K562 (cell line): ENCODE results near the gene RBM3. TPM values are rescaled to one million over a fixed set of nuclear protein-coding genes. Genes with fewer than 3 reads are reported as not detected.

ENCODE experiments used
- BACH1 ChIP-seq: fragments of 200-800 bp; sonication (Bioruptor generic); IDR thresholded peaks from 2 replicates; pipeline ENCODE4 v1.6.1; 2016; ENCODE audit warnings: missing genetic modification characterization, missing compliant biosample characterization
- BCL6 ChIP-seq: fragments of 250-450 bp; sonication (Bioruptor Pico); IDR thresholded peaks from 2 replicates; pipeline ENCODE4 v1.4.0; 2020
- CBX2 ChIP-seq: fragments of 200-600 bp; sonication (generic); IDR thresholded peaks from one replicate; pipeline ENCODE4 v1.6.1; 2012; ENCODE audit warnings: mild to moderate bottlenecking, low read length, inconsistent platforms; ENCODE audit not compliant: insufficient read depth, poor library complexity, severe bottlenecking
- FIP1L1 ChIP-seq: fragments of 200-400 bp; formaldehyde crosslinking; IDR thresholded peaks from 2 replicates; pipeline ENCODE4 v1.6.1; 2018; ENCODE audit warnings: mild to moderate bottlenecking, low read depth, low read length; ENCODE audit not compliant: poor library complexity, severe bottlenecking
- FOS ChIP-seq: IDR thresholded peaks from 3 replicates; pipeline ENCODE4 v1.6.1; 2011; ENCODE audit not compliant: insufficient read length; ENCODE audit errors: extremely low read depth
- HDAC1 ChIP-seq, 2 experiments: fragments of 450-650 bp; IDR thresholded peaks; 2 replicates each; pipeline ENCODE4 v1.6.1; 2016 to 2017; ENCODE audit warnings: inconsistent platforms in 1 of 2, mild to moderate bottlenecking in 1 of 2, moderate library complexity in 1 of 2
- HDAC3 ChIP-seq: fragments of 450-650 bp; IDR thresholded peaks from 2 replicates; pipeline ENCODE4 v1.6.1; 2018; ENCODE audit warnings: borderline replicate concordance, mild to moderate bottlenecking, moderate library complexity; ENCODE audit not compliant: partially characterized antibody
- HDAC8 ChIP-seq: fragments of 450-650 bp; IDR thresholded peaks from 2 replicates; pipeline ENCODE4 v1.6.1; 2016; ENCODE audit warnings: mild to moderate bottlenecking, missing genetic modification characterization, moderate library complexity, missing compliant biosample characterization
- HEY1 ChIP-seq: fragments of 250-450 bp; sonication (Bioruptor Pico); IDR thresholded peaks from 2 replicates; pipeline ENCODE4 v1.5.0; 2020; ENCODE audit warnings: mild to moderate bottlenecking, moderate library complexity, borderline replicate concordance
- MBD2 ChIP-seq: sonication (generic); IDR thresholded peaks from 2 replicates; pipeline ENCODE4 v1.6.1; 2016; ENCODE audit warnings: low read depth, borderline replicate concordance
- POLR2AphosphoS2 ChIP-seq: IDR thresholded peaks from 2 replicates; pipeline ENCODE4 v1.6.1; 2012; ENCODE audit warnings: low read length, improper control_type of control experiment
- RFX7 ChIP-seq: fragments of 250-450 bp; sonication (Bioruptor Pico); IDR thresholded peaks from 2 replicates; pipeline ENCODE4 v1.5.1; 2021; ENCODE audit warnings: mild to moderate bottlenecking
- SIX5 ChIP-seq, 2 experiments: IDR thresholded peaks; 2 replicates each; pipeline ENCODE4 v1.6.1; 2011; ENCODE audit warnings: low read length in 2 of 2, borderline replicate concordance in 1 of 2, low read depth in 1 of 2, mild to moderate bottlenecking in 1 of 2, moderate library complexity in 1 of 2; ENCODE audit not compliant: insufficient read depth in 1 of 2
- SRSF9 ChIP-seq: fragments of 200-400 bp; formaldehyde crosslinking; IDR thresholded peaks from 2 replicates; pipeline ENCODE4 v1.6.1; 2017; ENCODE audit warnings: low read depth, low read length, borderline replicate concordance
- TEAD1 ChIP-seq, 2 experiments: fragments of 450-650 bp in 1 of 2; sonication (generic) in 1 of 2; formaldehyde crosslinking; IDR thresholded peaks; 2 replicates each; pipeline versions ENCODE4 v1.4.0 to v1.8.0; 2020 to 2022; ENCODE audit warnings: mild to moderate bottlenecking in 2 of 2, missing genetic modification reagents in 1 of 2
- VEZF1 ChIP-seq: fragments of 200-800 bp; sonication (Bioruptor generic); IDR thresholded peaks from 2 replicates; pipeline ENCODE4 v1.6.1; 2017; ENCODE audit warnings: missing genetic modification characterization, missing compliant biosample characterization
- ZBTB12 ChIP-seq: fragments of 250-450 bp; sonication (Bioruptor Pico); IDR thresholded peaks from 2 replicates; pipeline ENCODE4 v1.4.0; 2020
- ZC3H11A ChIP-seq: IDR thresholded peaks from 2 replicates; pipeline ENCODE4 v1.6.1; 2012; ENCODE audit warnings: low read depth, low read length, improper control_type of control experiment
- ZNF184 ChIP-seq: sonication (generic); formaldehyde crosslinking; IDR thresholded peaks from 2 replicates; pipeline ENCODE4 v1.5.0; 2020; ENCODE audit warnings: missing genetic modification reagents
- ZNF277 ChIP-seq: fragments of 250-450 bp; sonication (Bioruptor Pico); IDR thresholded peaks from 2 replicates; pipeline ENCODE4 v1.8.0; 2022; ENCODE audit warnings: inconsistent platforms, mild to moderate bottlenecking, moderate library complexity, borderline replicate concordance
- ZNF324 ChIP-seq: fragments of 250-450 bp; sonication (Bioruptor Pico); IDR thresholded peaks from 2 replicates; pipeline ENCODE4 v1.4.0; 2020; ENCODE audit warnings: mild to moderate bottlenecking
- polyA plus RNA-seq, 8 experiments: library from polyadenylated mRNA; depleted of rRNA in 4 of 8; stranded (reverse) in 5 of 8; unstranded in 3 of 8; fragments of >200 nt; fragmentation: Nextera tagmentation in 2 of 8; fragmentation: Illumina TruSeq in 1 of 8; extraction: Ambion mirVana in 2 of 8; extraction: Trizol in 1 of 8; gene quantifications; 2 replicates each; pipeline versions ENCODE4 v1.2.1 to v1.2.3, GENCODE V29; 2011 to 2014; ENCODE audit warnings: inconsistent platforms in 1 of 8, missing spikeins in 1 of 8
- total RNA-seq, 7 experiments: library from RNA; depleted of rRNA in 6 of 7; stranded (reverse); fragments of >200 nt in 6 of 7; fragmentation: Illumina TruSeq in 2 of 7; extraction: Trizol in 2 of 7; gene quantifications; 2 replicates each; pipeline versions ENCODE4 v1.2.1 to v1.2.3, GENCODE V29; 2011 to 2021; ENCODE audit warnings: low replicate concordance in 1 of 7
- TF ChIP-seq, protein P1 (sequence below): fragments of 450-650 bp; formaldehyde crosslinking; IDR thresholded peaks from 2 replicates; pipeline ENCODE4 v1.4.0; 2020; ENCODE audit warnings: mild to moderate bottlenecking, moderate library complexity

Gene RBM3
- total and polyA plus RNA-seq, 9 of the 15 experiments (the other 6 are each of a cell fraction or from before 2014, with no cell fraction given), result 70.3 to 272 (median 209) TPM

GRCh38 chrX:48539345-48540027, 34.8 kb upstream of the RBM3 start, which contains the start of gene TBC1D25 (continued):
- no peak for TF ChIP-seq ZNF277 (CRISPR knock-in tag)
- TF ChIP-seq SRSF9, result no peak
- TF ChIP-seq HEY1 (CRISPR knock-in tag), result no peak
- no peak for TF ChIP-seq SIX5 (IDR thresholded peaks at IDR 0.05; ENCODE audit: borderline replicate concordance in 1 of 2, insufficient read depth in 1 of 2, low read depth in 1 of 2, low read length in 2 of 2)
- TF ChIP-seq, protein P1, sequence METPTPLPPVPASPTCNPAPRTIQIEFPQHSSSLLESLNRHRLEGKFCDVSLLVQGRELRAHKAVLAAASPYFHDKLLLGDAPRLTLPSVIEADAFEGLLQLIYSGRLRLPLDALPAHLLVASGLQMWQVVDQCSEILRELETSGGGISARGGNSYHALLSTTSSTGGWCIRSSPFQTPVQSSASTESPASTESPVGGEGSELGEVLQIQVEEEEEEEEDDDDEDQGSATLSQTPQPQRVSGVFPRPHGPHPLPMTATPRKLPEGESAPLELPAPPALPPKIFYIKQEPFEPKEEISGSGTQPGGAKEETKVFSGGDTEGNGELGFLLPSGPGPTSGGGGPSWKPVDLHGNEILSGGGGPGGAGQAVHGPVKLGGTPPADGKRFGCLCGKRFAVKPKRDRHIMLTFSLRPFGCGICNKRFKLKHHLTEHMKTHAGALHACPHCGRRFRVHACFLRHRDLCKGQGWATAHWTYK (CRISPR knock-in tag), result no peak
- no peak for TF ChIP-seq HDAC3
- TF ChIP-seq FIP1L1, result no peak
- no peak for TF ChIP-seq ZC3H11A
- TF ChIP-seq CBX2, result no peak
- no peak for TF ChIP-seq ZNF324 (CRISPR knock-in tag)
- TF ChIP-seq TEAD1 (CRISPR knock-in tag; IDR thresholded peaks at IDR 0.05), result no peak
- TF ChIP-seq HDAC1 (IDR thresholded peaks at IDR 0.05), result peak in 1 of 2 experiments; percentile 59; a peak in 1 of 4 replicates
- no peak for TF ChIP-seq FOS
- TF ChIP-seq VEZF1, result peak; percentile 74
- TF ChIP-seq POLR2AphosphoS2, result no peak
- TF ChIP-seq HDAC8 (tag), result no peak
- TF ChIP-seq BCL6 (CRISPR knock-in tag), result no peak
- TF ChIP-seq BACH1 (tag), result no peak
- TF ChIP-seq ZNF184 (CRISPR knock-in tag), result no peak
- TF ChIP-seq MBD2, result no peak
- TF ChIP-seq ZBTB12 (CRISPR knock-in tag), result peak; percentile 61; the same call in 1 of the 2 replicates
- no peak for TF ChIP-seq RFX7
